H9 (cell line): ENCODE measurements around the gene GALR1. TPM values are rescaled to one million over a fixed set of nuclear protein-coding genes. Genes with fewer than 3 reads are reported as not detected.

ENCODE experiments used
- DNase-seq: peaks from one replicate; pipeline ENCODE4 v3.0.0-alpha.2; 2017
- H2AFZ ChIP-seq: one replicate; pipeline ENCODE4 v1.6.1; 2013; ENCODE audit warnings: mild to moderate bottlenecking, low read length, control low read depth, moderate library complexity
- H2AK5ac ChIP-seq: 2 replicates; pipeline ENCODE4 v1.6.1; 2013; ENCODE audit warnings: low read length, control low read depth, mixed read lengths; ENCODE audit not compliant: insufficient read length
- H2BK120ac ChIP-seq: one replicate; pipeline ENCODE4 v1.6.1; 2013; ENCODE audit warnings: low read depth, mild to moderate bottlenecking, low read length, control low read depth, inconsistent platforms; ENCODE audit not compliant: poor library complexity, severe bottlenecking
- H2BK12ac ChIP-seq: 2 replicates; pipeline ENCODE4 v1.6.1; 2013; ENCODE audit warnings: low read length, control low read depth, mixed read lengths, low read depth; ENCODE audit not compliant: insufficient read length
- H2BK15ac ChIP-seq: 2 replicates; pipeline ENCODE4 v1.6.1; 2013; ENCODE audit warnings: low read depth, low read length, control low read depth
- H2BK20ac ChIP-seq: one replicate; pipeline ENCODE4 v1.6.1; 2013; ENCODE audit warnings: low read depth, mild to moderate bottlenecking, low read length, control low read depth, inconsistent platforms; ENCODE audit not compliant: poor library complexity, severe bottlenecking
- H2BK5ac ChIP-seq: 2 replicates; pipeline ENCODE4 v1.6.1; 2013; ENCODE audit warnings: low read length, control low read depth, mixed read lengths; ENCODE audit not compliant: insufficient read length
- H3K14ac ChIP-seq: 2 replicates; pipeline ENCODE4 v1.6.1; 2013; ENCODE audit warnings: low read length, control low read depth; ENCODE audit not compliant: insufficient read depth
- H3K18ac ChIP-seq: 2 replicates; pipeline ENCODE4 v1.6.1; 2013; ENCODE audit warnings: low read depth, mild to moderate bottlenecking, mixed read lengths, low read length, control low read depth; ENCODE audit not compliant: insufficient read length
- H3K23ac ChIP-seq: 2 replicates; pipeline ENCODE4 v1.6.1; 2013; ENCODE audit warnings: low read length, control low read depth, mixed read lengths, low read depth; ENCODE audit not compliant: insufficient read length
- H3K23me2 ChIP-seq: 2 replicates; pipeline ENCODE4 v1.6.1; 2013; ENCODE audit warnings: low read depth, mild to moderate bottlenecking, mixed read lengths, low read length, control low read depth; ENCODE audit not compliant: insufficient read length, poor library complexity, severe bottlenecking
- H3K27ac ChIP-seq: 2 replicates; pipeline ENCODE4 v1.5.1; 2013; ENCODE audit warnings: low read length, control low read depth, mixed read lengths, low read depth; ENCODE audit not compliant: insufficient read length
- H3K27me3 ChIP-seq: 2 replicates; pipeline ENCODE4 v1.6.1; 2013; ENCODE audit warnings: low read length, control low read depth, inconsistent platforms; ENCODE audit not compliant: insufficient read depth
- H3K4ac ChIP-seq: 2 replicates; pipeline ENCODE4 v1.6.1; 2013; ENCODE audit warnings: low read depth, mild to moderate bottlenecking, control low read depth, inconsistent platforms, low read length, moderate library complexity
- H3K4me1 ChIP-seq: 2 replicates; pipeline ENCODE4 v1.6.1; 2013; ENCODE audit warnings: low read length, control low read depth, inconsistent platforms; ENCODE audit not compliant: insufficient read depth
- H3K4me2 ChIP-seq: 2 replicates; pipeline ENCODE4 v1.6.1; 2013; ENCODE audit warnings: low read length, control low read depth, mixed read lengths; ENCODE audit not compliant: insufficient read length, insufficient read depth
- H3K56ac ChIP-seq: 2 replicates; pipeline ENCODE4 v1.6.1; 2013; ENCODE audit warnings: low read depth, mild to moderate bottlenecking, mixed read lengths, low read length, control low read depth; ENCODE audit not compliant: insufficient read length
- H3K79me1 ChIP-seq: 2 replicates; pipeline ENCODE4 v1.6.1; 2013; ENCODE audit warnings: low read depth, mild to moderate bottlenecking, moderate library complexity, low read length, control low read depth, inconsistent platforms; ENCODE audit not compliant: insufficient read depth, poor library complexity, severe bottlenecking
- H3K79me2 ChIP-seq: 2 replicates; pipeline ENCODE4 v1.6.1; 2013; ENCODE audit warnings: low read length, control low read depth, inconsistent platforms; ENCODE audit not compliant: insufficient read depth
- H3K9ac ChIP-seq: 2 replicates; pipeline ENCODE4 v1.6.1; 2013; ENCODE audit warnings: low read length, control low read depth, mixed read lengths; ENCODE audit not compliant: insufficient read length; ENCODE audit errors: extremely low read depth
- H3K9me3 ChIP-seq: one replicate; pipeline ENCODE4 v1.6.1; 2013; ENCODE audit warnings: low read depth, low read length, inconsistent platforms; ENCODE audit not compliant: control insufficient read depth
- H3T11ph ChIP-seq: one replicate; pipeline ENCODE4 v1.6.1; 2013; ENCODE audit warnings: mild to moderate bottlenecking, low read length, control low read depth, inconsistent platforms
- H4K20me1 ChIP-seq: one replicate; pipeline ENCODE4 v1.6.1; 2013; ENCODE audit not compliant: control insufficient read depth, insufficient read length, insufficient read depth
- H4K5ac ChIP-seq: 2 replicates; pipeline ENCODE4 v1.6.1; 2013; ENCODE audit warnings: low read depth, mild to moderate bottlenecking, mixed read lengths, low read length, control low read depth; ENCODE audit not compliant: insufficient read length
- H4K8ac ChIP-seq: replicated peaks from 2 replicates; pipeline ENCODE4 v1.6.1; 2013; ENCODE audit warnings: low read length, control low read depth, mixed read lengths, low read depth; ENCODE audit not compliant: insufficient read length
- H4K91ac ChIP-seq: 2 replicates; pipeline ENCODE4 v1.6.1; 2013; ENCODE audit warnings: low read depth, mild to moderate bottlenecking, moderate library complexity, mixed read lengths, low read length, control low read depth; ENCODE audit not compliant: insufficient read length
- H3K27ac Mint-ChIP-seq, 3 experiments: 2 replicates in 2 of 3; 3 replicates in 1 of 3; pipeline ENCODE4 v1.8.0; 2020 to 2021; ENCODE audit warnings: mixed read lengths in 3 of 3, mild to moderate bottlenecking in 1 of 3, moderate library complexity in 1 of 3
- H3K27me3 Mint-ChIP-seq: 2 replicates; pipeline ENCODE4 v1.8.0; 2021; ENCODE audit warnings: low read depth, mild to moderate bottlenecking, moderate library complexity, mixed read lengths
- H3K36me3 Mint-ChIP-seq, 3 experiments: 2 replicates in 2 of 3; 3 replicates in 1 of 3; pipeline ENCODE4 v1.8.0; 2020 to 2021; ENCODE audit warnings: low read depth in 3 of 3, mixed read lengths in 3 of 3; ENCODE audit not compliant: insufficient read depth in 1 of 3
- H3K4me1 Mint-ChIP-seq, 2 experiments: 2 replicates each; pipeline ENCODE4 v1.8.0; 2020; ENCODE audit warnings: mixed read lengths in 2 of 2
- H3K4me3 Mint-ChIP-seq, 2 experiments: 2 replicates in 1 of 2; 3 replicates in 1 of 2; pipeline ENCODE4 v1.8.0; 2020 to 2021; ENCODE audit warnings: mild to moderate bottlenecking in 2 of 2, mixed read lengths in 2 of 2, moderate library complexity in 1 of 2
- H3K9me3 Mint-ChIP-seq, 2 experiments: 2 replicates in 1 of 2; 3 replicates in 1 of 2; pipeline ENCODE4 v1.8.0; 2020; ENCODE audit warnings: mild to moderate bottlenecking in 2 of 2, mixed read lengths in 2 of 2, moderate library complexity in 1 of 2
- CTCF ChIP-seq: fragments of 200-600 bp; sonication (generic); conservative IDR thresholded peaks from 3 replicates; pipeline ENCODE4 v1.8.0; 2021; ENCODE audit warnings: antibody characterized with exemption, mild to moderate bottlenecking
- WGBS: extraction: QIAGEN DNeasy Blood & Tissue Kit; methylation state at CpG from one replicate; pipeline ENCODE4 v1.1.7; 2013; ENCODE audit warnings: missing lambda C conversion rate, low lambda C conversion rate, mixed read lengths; ENCODE audit not compliant: insufficient read length; ENCODE audit errors: extremely low coverage; 5-methylcytosine and 5-hydroxymethylcytosine counted together
- total RNA-seq: library from RNA; stranded (reverse); gene quantifications from 2 replicates; pipeline ENCODE4 v1.2.1, GENCODE V29; 2021

GALR1 gene
- total RNA-seq, 1 experiment from 2014 or later = 0.07 TPM

GRCh38 chr18:77308216-77308615 lies 58.6 kb downstream of the GALR1 start:
- H3K36me3 Mint-ChIP-seq = no peaks in the 10 kb centered on the region
- H3K79me1 ChIP-seq = no peaks in the 10 kb centered on the region
- no peak overlapping the region for H3K9ac ChIP-seq
- H3K56ac ChIP-seq = no peak overlapping the region
- H3K9me3 ChIP-seq = no peaks in the 10 kb centered on the region
- H3K4me3 Mint-ChIP-seq = no peak overlapping the region
- no peak overlapping the region for H2BK15ac ChIP-seq
- no peak overlapping the region for H2BK120ac ChIP-seq
- peaks cover 0 to 4% of the 10 kb centered on the region in 2 experiments; a peak in 1 of 4 replicates for H3K4me1 Mint-ChIP-seq
- no peak overlapping the region for H4K5ac ChIP-seq
- no peaks in the 10 kb centered on the region; the same call in 1 of the 2 replicates for H3K4me1 ChIP-seq
- no peak overlapping the region for H2BK12ac ChIP-seq
- H3K79me2 ChIP-seq = no peaks in the 10 kb centered on the region
- no peak overlapping the region for H4K8ac ChIP-seq
- H2BK5ac ChIP-seq = no peak overlapping the region
- no peak overlapping the region for H3K23ac ChIP-seq
- no peaks in the 10 kb centered on the region for H3K23me2 ChIP-seq
- H3K4me2 ChIP-seq = no peak overlapping the region
- no peaks in the 10 kb centered on the region for H3K27me3 ChIP-seq
- H3K27ac ChIP-seq = no peak overlapping the region
- H2AFZ ChIP-seq = no peak overlapping the region
- H3K4ac ChIP-seq = no peak overlapping the region
- no peak overlapping the region for H3K18ac ChIP-seq
- H2AK5ac ChIP-seq = no peak overlapping the region
- no peaks in the 10 kb centered on the region; the same call in 1 of the 2 replicates for H3K27me3 Mint-ChIP-seq
- no peaks in the 10 kb centered on the region for H3K9me3 Mint-ChIP-seq
- no peak overlapping the region for H3T11ph ChIP-seq
- H3K14ac ChIP-seq = no peak overlapping the region; the same call in 1 of the 2 replicates
- H4K20me1 ChIP-seq = no peaks in the 10 kb centered on the region
- no peak overlapping the region for H2BK20ac ChIP-seq
- DNase-seq = no peak
- no peak overlapping the region for H4K91ac ChIP-seq
- WGBS = no CpG with 5 or more reads among the region's 6 CpGs
- no peak for TF ChIP-seq CTCF
- H3K27ac Mint-ChIP-seq = peak overlapping the region in 1 of 3 experiments; percentile 29; a peak in 1 of 7 replicates
